Activated naive CD4-positive, alpha-beta T cell treated with anti-CD3 and anti-CD28 coated beads, Interleukin-2, amount 50 U/mL, for 16 hours (primary cell): ENCODE data around the gene MEGF11.

Experiments used
- DNase-seq: peaks from one replicate; pipeline ENCODE4 v3.0.0-alpha.2; 2020

MEGF11 gene

DNA sequence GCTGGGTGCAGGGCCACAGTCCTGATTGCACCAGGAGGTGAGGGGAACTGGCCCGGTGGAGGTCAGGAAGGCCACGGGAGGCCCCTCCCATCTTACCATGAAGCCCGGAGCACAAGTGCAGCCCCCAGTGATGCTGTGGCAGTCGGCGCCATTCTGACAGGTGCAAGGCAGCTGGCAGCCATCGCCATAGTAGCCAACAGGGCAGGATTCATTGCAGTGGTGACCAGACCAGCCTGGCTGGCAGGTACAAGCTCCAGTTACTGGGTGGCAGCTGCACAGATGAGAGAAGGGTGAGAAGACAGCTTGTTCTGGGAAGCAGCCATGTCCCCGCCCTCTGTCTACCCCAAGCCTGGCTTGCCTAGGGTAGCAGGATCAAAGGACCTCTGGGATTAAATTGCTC lies 296.1 kb downstream of the MEGF11 start:
- no peak for DNase-seq

GRCh38 chr15:65956899-65957298 lies 296.7 kb downstream of the MEGF11 start:
- no peak for DNase-seq

DNA sequence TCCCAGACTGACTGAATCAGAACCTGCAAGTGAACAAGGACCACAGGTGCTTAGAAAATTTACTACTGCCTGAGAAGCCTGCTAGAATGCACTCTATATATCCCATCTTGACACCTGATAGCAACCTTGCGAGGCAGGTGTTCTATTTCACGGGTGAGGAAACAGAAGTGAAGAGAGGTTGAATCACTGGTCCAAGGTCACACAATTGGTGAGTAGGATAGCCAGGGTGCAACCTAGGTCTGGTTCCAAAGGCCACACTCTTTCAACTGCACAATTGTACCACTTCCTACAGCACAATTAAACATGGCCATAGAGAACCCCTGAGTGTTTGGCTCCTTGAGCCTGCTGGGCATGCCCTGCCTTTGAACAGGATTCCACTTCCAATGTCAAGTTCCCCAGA lies 297.2 kb downstream of the MEGF11 start:
- DNase-seq, result no peak

- DNase-seq, result no peak
Measured at GRCh38 chr15:65954289-65954741, 299.2 kb downstream of the MEGF11 start.

- no peak for DNase-seq
Measured at GRCh38 chr15:65953622-65954021, 299.9 kb downstream of the MEGF11 start.

- DNase-seq, result no peak
Measured at GRCh38 chr15:65952391-65953053, 301.0 kb downstream of the MEGF11 start.

DNA sequence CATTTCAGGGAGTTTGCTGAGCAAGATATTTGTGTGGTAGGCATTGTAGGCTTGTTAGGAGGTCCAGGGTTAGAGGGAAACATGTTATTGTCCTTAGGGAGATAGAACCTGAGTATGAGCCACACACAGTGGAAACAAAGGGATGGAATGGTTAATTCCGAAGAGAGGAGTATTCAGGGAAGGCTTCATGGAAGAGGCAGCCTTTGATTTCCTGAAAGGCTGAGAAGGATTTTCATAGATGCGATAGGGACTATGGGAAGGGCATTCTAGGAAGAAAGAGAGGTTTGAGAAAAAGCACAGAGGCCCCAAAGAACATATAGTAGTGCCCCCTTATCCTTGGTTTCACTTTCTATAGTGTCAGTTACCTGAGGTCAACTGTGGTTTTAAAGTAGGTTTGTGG lies 302.5 kb downstream of the MEGF11 start:
- no peak for DNase-seq

DNA sequence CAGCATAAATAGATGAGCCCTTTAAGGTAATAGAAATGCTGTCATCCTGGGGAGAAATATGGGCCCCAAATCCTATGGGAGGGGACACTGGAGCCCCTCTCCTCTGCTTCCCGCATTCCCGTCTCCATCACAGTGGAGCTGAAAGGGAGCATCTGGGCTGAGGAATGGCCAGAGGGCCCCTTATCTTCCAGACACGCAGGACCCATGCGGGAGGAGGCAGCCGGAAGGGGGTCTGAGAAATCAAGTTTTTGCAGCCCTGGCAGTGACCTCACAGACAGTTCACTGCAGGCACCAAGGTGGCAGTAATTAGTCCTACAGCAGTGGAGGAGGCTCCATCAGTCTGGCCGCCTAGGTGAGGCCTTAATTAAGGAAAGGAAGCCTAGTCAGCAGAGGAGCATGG lies 304.1 kb downstream of the MEGF11 start:
- no peak for DNase-seq

DNA sequence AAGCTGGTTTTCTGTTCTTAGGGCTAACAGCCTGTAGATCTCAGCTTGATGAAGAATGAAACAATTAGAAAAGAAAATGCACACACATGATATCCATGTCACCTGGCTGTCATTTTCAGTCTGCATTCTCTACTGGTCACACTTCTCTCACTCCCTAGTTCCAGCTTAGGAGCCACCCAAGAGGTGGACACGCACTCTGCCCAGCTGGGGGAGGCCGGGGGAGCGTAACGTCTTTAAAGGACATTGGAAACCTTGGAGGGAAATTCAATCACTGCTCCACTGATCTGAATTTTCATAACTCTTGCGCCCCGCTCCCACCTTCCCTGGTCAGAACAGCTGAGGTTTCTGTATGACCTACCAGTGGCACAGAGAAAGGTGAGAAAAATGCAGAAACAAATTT lies 304.5 kb downstream of the MEGF11 start:
- DNase-seq, result no peak

DNA sequence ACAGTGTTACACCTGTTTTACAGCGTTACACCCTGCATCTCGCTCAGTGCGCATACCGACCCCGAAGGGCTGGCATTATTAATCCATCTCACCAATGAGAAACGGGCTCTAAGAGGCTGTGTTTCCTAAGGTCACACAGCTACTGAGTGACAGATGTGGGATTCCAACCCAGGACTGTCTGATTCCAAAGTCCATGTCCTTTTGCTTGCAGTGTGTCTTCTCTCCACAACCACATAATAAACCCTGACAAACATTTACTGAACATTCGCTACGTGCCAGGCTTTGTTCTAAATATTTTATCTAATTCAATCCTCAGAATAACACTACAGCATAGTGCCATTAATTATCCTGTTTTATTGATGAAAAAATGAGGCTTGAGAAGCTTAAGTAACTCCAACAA lies 305.2 kb downstream of the MEGF11 start:
- no peak for DNase-seq

DNA sequence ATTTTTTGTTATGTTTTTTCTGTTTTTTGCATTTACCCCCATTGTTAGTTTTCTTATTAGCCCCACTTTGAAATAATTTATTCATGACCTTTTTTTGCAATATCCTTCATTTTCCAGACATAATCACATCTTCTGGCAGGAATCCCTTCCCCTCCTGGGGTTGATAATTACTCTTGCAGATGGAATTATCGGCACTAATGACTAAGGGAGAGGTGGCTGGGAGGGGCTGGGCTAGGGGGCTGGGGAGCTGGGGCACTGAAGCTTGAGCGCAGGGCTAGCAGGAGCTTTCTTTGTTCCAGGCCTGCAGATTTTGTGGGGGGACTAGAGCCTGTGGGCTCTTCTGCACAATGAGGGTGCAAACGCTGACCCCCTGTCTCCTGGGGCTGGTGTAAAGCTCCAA lies 306.5 kb downstream of the MEGF11 start:
- no peak for DNase-seq

- DNase-seq, result no peak
Measured at GRCh38 chr15:65945616-65946015, 307.9 kb downstream of the MEGF11 start.

DNA sequence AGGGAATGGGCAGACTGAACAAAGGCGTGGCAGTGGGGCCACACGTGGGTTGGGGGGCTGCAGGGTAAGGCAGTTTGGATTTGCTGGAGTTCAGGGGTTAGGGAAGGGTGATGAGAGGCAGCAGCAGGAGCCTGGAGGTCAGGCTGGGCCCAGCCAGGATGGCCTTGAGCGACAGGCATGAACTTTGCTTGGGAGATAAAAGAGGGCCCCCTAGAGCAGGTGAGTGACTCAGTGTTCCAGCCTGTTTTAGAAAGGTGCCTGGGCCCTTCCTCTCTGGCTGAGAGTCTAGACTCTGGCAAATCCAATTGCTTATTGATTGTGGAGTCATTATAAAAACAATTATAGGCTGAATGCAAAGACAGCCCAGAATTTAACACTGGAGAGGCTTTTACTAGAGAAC lies 309.1 kb downstream of the MEGF11 start:
- no peak for DNase-seq

DNA sequence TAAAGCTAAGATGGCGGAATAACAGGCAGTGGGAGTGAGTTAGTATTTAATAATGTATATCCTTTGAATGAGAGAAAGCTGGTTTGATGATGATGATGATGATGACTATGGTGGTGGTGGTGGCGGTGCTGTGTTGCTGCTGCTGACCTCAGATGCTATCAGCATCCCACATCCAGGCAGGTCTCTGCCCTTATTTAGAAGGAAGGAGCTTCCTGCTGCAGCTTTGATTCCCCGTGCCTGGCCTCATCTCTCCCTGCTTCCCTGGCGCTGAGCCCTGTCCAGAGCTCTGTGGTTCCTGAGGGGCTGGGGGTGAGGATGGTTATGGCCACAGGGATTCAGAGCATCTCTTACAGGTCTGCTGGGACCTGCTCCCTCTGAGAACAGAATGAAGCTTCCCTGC lies 311.1 kb downstream of the MEGF11 start:
- DNase-seq, result no peak

GRCh38 chr15:65940618-65940909 lies 313.0 kb downstream of the MEGF11 start:
- no peak for DNase-seq

DNA sequence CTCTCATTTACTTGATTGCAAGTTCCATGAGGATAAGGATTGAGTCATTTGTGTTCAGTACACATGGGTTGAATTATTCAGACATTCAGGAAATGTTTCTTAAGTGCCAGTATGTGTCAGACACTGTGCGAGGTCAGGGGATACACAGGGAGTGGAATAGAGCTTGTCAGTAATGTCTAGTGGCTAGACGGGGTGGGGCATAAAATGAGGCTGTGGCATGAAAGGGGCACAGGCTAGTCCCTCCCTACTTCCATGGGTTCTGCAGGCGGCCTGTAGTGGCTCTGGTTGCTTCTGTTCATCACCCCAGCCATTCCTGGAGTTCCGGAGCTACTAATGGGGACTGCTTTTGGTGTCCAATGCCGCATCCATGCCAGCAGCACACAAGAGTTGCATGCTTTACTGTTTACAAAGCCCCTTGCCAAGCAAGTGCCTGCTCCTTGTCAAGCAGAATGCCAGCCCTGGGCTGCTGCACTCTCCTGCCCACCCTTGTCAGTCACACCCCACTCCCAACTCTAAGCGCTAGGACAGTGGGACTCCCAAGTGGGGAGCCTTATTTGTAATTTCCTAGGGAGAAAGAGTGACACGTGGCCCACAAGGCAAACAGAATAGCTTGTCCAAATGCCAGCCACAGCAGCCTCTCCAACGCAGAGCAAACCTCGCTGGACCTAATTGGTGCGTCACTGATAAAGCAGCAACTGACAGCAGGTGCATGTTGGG lies 313.5 kb downstream of the MEGF11 start:
- DNase-seq, result no peak

- DNase-seq, result no peak
Measured at GRCh38 chr15:65938604-65939003, 314.9 kb downstream of the MEGF11 start.

DNA sequence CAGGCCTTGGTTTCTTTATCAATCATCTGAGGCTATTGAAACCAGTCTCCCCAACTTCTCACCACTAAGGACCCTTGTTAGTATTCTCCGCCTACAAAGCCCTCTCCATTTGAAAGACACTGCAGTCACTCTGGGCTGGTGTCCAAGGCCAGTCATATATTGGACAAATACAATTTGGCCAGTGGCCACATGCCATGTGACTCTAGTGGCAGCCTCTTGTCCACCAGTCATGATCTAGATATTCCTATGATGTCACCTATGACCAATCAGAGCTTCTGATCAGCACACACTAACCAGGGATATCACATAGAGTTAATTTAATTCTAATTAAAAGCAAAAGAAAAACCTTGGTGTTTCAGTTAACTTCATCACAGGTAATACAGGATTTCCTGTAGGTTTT lies 316.1 kb downstream of the MEGF11 start:
- no peak for DNase-seq

DNA sequence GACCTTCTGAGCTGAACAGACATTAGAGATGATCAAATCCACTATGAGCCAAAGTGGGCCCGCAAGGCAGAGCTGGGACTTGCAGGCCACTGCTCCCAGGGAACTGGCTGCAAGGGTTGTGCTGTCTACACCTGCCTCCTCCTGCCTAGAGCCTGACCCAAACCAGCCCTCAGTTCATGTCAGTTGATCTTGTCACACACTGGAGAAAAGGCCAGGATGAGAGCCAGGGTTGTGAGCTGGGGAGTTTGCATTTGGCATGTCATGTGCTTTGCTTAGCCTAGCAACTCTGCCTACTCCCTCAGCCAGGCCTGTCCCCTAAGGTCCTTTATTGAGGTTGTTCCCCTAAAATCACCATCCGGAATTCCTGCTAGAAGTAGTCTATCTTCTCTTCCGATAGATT lies 316.5 kb downstream of the MEGF11 start:
- DNase-seq, result no peak

DNA sequence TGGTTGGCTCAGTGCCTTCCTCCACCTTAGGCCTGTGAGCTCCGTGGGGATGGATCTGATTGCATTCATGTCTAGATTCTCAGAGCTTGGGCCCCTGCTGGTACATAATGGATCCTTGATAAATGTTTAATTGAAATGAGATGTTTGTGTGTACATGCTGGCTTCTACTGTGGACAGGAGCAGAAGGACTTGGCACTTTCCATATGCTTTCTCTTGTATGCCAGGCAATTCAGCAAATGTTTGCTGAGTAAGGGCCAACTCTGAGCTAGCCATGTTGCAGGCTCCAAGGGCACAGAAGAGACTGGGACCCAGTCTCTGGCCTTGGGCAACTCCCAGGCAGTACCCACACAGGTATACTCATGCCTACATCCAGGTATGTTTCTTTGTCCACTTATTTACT lies 317.3 kb downstream of the MEGF11 start:
- no peak for DNase-seq

GRCh38 chr15:65935391-65935790 lies 318.2 kb downstream of the MEGF11 start:
- DNase-seq, result no peak

DNA sequence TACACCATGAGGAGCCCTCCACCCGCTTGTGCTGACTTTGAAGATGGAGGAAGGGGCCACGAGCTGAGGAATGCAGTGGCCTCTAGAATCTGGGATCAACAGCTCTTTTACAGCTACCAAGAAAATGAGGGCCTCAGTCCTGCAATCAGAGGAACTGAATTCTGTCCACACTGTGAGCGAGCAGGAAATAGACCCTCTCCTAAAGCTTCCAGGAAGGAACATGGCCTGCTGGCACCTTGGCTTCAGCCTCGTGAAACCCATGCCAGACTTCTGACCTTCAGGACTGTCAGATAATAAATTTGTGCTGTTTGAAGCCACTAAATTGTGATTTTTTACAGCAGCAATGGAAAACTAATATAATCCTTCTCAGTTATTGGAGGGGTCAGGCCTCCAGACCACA lies 322.3 kb downstream of the MEGF11 start:
- no peak for DNase-seq

GRCh38 chr15:65930134-65930533 lies 323.4 kb downstream of the MEGF11 start:
- DNase-seq, result no peak

- DNase-seq, result no peak
Measured at GRCh38 chr15:65929573-65929972, 324.0 kb downstream of the MEGF11 start.

- no peak for DNase-seq
Measured at GRCh38 chr15:65927545-65927944, 326.0 kb downstream of the MEGF11 start.
